ENCODE results near the gene TULP3. TPM values are rescaled to one million over a fixed set of nuclear protein-coding genes. Genes with fewer than 3 reads are reported as not detected.
A peak's percentile ranks its signal among the peaks of the same experiment; 100 is the strongest.

Gene TULP3, protein sequence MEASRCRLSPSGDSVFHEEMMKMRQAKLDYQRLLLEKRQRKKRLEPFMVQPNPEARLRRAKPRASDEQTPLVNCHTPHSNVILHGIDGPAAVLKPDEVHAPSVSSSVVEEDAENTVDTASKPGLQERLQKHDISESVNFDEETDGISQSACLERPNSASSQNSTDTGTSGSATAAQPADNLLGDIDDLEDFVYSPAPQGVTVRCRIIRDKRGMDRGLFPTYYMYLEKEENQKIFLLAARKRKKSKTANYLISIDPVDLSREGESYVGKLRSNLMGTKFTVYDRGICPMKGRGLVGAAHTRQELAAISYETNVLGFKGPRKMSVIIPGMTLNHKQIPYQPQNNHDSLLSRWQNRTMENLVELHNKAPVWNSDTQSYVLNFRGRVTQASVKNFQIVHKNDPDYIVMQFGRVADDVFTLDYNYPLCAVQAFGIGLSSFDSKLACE
- total RNA-seq, result 9.5 and 22.7 TPM in 2 replicates

GRCh38 chr12:2890388-2891239 lies at the start of gene TULP3:
Gene TULP3, plus strand, starts transcription at chr12:2890891. Its CDS starts 57 bp downstream, at chr12:2890948.
- Histone ChIP-seq H3K4me3 (ENCODE audit: low read depth, low read length) (peak within 1 kb of the TSS; percentile 99), H3K36me3 (ENCODE audit: control insufficient read depth, insufficient read depth, low read length) (peaks cover 1% of the 10 kb centered on the region), H3K27me3 (ENCODE audit: control insufficient read depth, insufficient read depth, low read length) (no peaks in the 10 kb centered on the region)
- peak; percentile 89 for DNase-seq (ENCODE audit: low read depth)
- TF ChIP-seq CTCF (IDR thresholded peaks at IDR 0.05; ENCODE audit: insufficient read depth, low read length, severe bottlenecking), result peak; percentile 24
- no peak for FAIRE-seq

GRCh38 chr12:2841056-2841650 lies 49.5 kb upstream of the TULP3 start:
- no peak for FAIRE-seq
- Histone ChIP-seq H3K36me3 (ENCODE audit: control insufficient read depth, insufficient read depth, low read length) (peaks cover 2% of the 10 kb centered on the region), H3K27me3 (ENCODE audit: control insufficient read depth, insufficient read depth, low read length) (no peaks in the 10 kb centered on the region), H3K4me3 (ENCODE audit: low read depth, low read length) (no peak overlapping the region)
- no peak for DNase-seq (ENCODE audit: low read depth)
- no peak for TF ChIP-seq CTCF (IDR thresholded peaks at IDR 0.05; ENCODE audit: insufficient read depth, low read length, severe bottlenecking)

- TF ChIP-seq CTCF (IDR thresholded peaks at IDR 0.05; ENCODE audit: insufficient read depth, low read length, severe bottlenecking), result no peak
- H3K36me3 ChIP-seq (ENCODE audit: control insufficient read depth, insufficient read depth, low read length), result peaks cover 2% of the 10 kb centered on the region
- H3K27me3 ChIP-seq (ENCODE audit: control insufficient read depth, insufficient read depth, low read length), result no peaks in the 10 kb centered on the region
- DNase-seq (ENCODE audit: low read depth) (no peak), FAIRE-seq (peak; percentile 40)
- H3K4me3 ChIP-seq (ENCODE audit: low read depth, low read length), result no peak overlapping the region
Observed at GRCh38 chr12:2842948-2843347, 47.7 kb upstream of the TULP3 start.

GRCh38 chr12:2844786-2845185 lies 45.9 kb upstream of the TULP3 start:
- Histone ChIP-seq H3K4me3 (ENCODE audit: low read depth, low read length) (no peak overlapping the region), H3K36me3 (ENCODE audit: control insufficient read depth, insufficient read depth, low read length) (peaks cover 2% of the 10 kb centered on the region), H3K27me3 (ENCODE audit: control insufficient read depth, insufficient read depth, low read length) (no peaks in the 10 kb centered on the region)
- TF ChIP-seq CTCF (IDR thresholded peaks at IDR 0.05; ENCODE audit: insufficient read depth, low read length, severe bottlenecking), result no peak
- FAIRE-seq (no peak), DNase-seq (ENCODE audit: low read depth) (no peak)

DNA sequence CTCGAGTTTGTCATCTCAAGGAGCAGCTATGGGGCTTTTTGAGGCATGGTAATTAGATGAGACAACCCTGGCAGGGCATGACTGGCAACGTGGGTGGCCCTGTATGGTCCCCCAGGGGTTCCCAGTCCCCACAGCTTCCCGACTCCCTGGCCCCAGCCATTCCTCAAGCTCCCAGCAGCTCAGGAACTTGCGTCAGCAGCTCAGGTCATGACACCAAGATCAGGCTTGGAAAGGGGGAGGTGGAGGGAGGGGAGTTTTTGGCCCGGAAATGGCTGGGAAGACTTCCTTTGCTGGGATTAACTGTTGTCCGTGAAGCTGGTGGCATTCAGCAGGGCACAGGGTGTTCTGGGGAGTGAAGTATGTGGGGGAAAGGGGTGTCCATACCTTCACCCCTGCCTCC lies 45.4 kb upstream of the TULP3 start:
- TF ChIP-seq CTCF (IDR thresholded peaks at IDR 0.05; ENCODE audit: insufficient read depth, low read length, severe bottlenecking), result no peak
- FAIRE-seq (no peak), DNase-seq (ENCODE audit: low read depth) (no peak)
- Histone ChIP-seq H3K36me3 (ENCODE audit: control insufficient read depth, insufficient read depth, low read length) (peaks cover 2% of the 10 kb centered on the region), H3K27me3 (ENCODE audit: control insufficient read depth, insufficient read depth, low read length) (no peaks in the 10 kb centered on the region), H3K4me3 (ENCODE audit: low read depth, low read length) (no peak overlapping the region)

All from bronchial epithelial cell (primary cell).